HG02642 (cell line): ENCODE measurements around the gene C1orf116.

Source experiments
- ATAC-seq: cut with Tn5 transposase; IDR thresholded peaks from one replicate; pipeline ENCODE4 v1.9.1; 2021; ENCODE audit warnings: mild to moderate bottlenecking; ENCODE audit not compliant: unreplicated experiment, poor library complexity

Gene C1orf116

DNA sequence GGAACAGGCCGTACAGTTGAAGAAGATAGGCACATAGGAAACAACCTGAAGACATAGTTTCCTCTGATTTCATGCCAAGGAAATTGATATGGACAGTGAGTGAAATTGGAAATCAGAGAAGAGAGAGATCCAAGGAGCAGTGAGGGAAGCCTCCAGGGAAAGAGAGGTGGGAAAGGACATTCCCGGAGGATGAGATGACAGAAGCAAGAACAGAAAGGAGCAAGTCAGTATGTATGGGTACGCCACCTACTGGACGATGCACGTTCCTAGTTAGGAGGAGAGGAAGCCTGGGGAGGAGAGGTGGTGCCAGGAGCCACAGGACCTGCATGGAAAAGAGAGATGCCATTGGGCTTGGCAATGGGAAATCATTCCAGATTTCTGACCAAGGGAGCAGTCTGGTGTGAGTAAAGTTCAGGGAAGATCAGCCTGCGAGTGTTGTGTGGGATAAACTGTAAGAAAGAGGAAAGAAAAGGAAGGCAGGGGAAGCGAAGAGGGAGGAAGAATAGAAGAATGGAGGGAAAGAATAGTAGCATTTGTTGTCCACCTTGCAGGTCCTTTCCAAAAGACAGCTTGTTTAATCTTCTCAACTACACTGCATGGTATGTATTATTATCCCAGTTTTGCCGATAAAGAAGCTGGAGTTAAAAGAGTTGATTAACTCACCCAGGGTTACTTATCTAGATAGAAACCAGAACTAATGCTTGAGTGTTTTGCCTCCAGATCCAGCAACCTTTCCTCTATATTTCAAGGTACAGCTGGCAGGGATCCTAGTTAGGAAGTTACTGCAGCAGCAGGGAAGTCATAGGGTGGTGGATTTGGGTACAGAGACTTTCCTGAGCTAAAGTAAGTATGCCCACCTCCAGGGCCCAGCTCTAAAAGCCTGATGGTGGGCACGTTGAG, 27.4 kb downstream of the C1orf116 start:
- no peak for ATAC-seq

DNA sequence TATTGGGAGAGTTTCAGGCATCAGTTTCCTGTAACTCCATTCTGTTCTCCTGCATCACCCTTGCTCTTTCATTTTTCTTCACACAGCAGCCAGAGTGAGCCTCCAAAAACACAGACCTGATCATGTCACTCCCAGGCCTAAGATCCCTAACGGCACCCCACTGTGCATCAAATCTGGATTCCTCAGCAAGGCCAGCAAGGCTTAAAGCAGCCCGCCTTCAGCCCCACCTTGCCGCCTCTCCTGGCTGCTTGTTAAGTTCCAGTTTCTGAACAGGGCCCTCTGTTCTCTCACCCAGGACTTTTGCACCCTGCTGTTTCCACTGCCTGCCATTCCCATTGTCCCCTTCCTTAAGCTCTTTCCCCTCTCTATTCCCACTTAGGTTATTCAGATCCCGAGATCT, 29.3 kb downstream of the C1orf116 start:
- ATAC-seq, result no peak

DNA sequence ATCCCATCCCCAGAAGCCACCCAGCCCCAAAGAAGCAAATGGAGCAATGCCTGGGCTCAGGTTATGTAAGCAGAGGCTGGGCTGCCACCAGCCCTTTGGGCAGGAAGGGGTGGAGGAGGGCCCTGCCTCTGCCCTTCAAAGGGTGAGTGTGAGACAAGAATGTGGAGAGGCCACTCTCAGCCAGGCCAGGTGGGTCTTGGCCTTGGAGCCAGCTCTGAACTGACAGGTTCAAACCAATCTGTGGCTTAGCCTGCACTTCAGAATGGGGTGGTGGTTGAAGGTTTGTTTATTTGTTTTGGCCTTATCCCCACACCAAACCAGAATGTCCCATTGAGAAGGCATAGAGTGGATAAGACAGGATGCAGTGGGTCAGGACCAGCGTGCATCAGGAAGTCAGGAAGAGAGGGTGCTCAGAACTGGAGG, 29.8 kb downstream of the C1orf116 start:
- ATAC-seq, result no peak

DNA sequence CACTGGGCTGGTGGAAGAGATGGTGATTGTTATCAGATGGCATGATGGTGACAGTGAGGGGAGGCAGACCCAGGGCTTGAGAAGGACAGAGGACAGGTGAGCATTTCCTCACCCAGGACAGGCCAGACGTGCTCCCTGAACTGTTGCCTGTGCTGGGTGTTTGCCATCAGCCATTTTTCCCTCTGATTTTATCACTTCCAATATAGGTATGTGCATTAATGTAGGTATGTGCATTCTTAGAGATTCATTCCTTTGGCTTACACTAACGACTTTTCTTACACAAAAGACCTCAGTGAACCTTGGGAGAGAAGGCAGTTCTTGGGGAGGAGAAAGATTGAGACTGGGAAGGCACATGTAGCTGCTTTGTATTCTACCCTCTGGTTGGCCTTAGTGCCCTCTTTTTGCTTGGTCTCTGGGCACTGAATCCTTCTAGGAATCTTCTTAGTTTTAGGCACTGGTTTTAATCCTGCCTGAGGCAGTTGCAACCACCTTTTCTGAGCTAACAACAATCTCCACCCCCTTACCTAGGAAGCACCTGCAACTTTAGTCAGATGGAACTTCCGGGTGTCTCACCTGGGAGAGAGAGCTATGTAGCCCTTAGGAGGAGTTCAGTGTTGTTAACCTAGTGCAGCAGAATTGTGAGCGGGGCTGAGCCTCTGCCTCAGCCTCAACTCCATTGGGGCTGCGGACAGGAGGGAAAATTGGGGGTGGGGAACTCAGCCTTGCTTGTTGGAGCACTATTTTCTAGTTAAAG, 30.9 kb downstream of the C1orf116 start:
- ATAC-seq, result no peak

DNA sequence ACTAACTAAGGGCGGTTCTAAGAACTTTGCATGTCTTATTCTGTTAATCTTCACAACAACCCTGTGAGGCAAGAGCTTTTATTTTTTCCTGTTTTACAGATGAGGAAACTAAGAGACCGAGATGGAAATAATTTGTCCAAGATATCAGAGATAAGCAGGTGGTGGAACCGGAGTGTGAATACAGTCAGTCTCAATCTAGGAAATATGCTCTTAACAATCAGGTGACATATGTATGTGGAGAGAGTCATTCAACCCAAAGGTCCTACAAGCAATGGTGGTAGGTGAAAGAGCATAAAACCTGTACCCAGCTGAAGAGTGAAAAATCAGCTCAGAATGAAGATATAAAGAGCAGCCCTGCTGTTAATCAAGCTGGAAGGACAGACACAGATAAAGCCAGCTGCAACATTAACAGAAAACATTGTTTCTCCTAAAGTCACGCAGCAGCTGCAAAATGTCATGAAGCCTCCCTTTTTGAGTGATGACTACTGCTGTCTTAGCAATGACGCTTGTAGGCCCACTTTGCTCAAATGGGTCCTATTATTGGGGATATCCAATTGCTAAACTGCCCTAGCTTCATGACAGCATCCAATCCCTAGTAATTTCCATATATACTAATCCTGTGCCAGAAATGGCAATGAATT, 31.8 kb downstream of the C1orf116 start:
- ATAC-seq, result no peak

DNA sequence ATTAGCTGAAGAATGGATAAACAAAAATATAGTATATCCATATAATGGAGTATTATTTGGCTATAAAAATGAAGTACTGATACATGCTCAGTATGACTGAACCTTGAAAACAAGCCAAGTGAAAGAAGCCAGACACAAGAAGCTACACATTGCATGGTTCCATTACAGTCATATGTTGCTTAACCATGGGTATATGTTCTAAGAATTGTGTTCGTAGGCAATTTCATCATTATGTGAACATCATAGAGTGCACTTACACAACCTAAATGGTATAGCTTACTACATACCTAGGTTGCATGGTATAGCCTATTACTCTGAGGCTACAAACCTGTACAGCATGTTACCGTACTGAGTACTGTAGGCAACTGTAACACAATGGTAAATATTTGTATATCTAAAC, 33.7 kb downstream of the C1orf116 start:
- ATAC-seq, result no peak

DNA sequence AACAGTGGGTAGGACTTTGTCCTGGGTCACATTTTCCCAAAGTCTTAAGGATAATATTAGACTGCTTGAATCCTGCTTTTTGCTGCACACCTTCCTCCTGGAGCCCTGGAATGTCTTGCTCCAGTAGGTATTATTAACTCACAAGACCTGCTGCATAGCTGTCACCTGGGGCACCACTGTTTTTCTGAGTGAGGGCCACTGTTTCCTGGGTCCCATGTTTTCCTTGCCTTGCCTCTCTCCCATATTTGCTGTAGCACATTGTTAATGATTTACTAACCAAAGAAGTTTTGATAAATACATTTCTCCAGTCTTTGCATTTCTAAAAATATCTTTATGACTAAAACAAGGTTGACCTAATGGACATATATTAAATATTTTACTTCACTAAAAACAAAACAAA, 39.8 kb downstream of the C1orf116 start:
- no peak for ATAC-seq

DNA sequence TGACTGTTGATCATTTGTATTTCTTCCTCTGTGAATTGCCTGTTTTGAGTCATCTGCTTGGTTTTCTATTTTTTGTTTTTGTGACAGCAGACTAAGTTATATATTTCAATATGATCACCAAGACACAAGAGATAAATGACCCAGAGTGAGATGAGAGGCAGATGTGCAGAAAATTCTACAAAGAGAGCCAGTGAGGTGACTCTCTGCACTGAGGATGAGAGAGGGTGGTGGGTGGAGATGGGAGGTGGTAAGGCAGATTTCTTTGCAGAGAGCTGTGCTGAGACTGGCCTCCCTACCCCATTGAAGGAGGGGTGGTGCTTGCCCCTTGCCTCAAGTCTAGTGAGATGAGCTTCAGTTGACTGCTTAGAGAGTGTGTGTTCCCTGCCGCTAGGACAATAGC, 44.7 kb downstream of the C1orf116 start:
- no peak for ATAC-seq

DNA sequence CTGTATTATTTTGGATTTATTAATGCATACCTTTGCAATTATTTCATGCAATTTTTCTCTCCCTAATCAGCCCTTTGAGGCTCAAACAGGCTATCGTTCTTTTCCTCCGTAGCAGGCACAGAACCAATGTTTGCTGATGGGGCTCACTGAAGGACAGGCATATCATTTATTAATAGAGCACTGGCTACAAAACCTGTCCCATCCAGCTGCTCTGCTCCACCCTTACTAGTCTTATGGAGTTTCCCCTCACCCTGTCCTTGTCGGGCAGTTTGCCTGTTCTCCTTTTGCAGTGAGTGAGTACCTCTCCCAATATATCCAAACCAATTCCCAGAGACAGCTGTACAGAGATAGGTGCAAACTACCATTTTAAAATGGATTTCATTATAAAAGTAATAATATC, 45.7 kb downstream of the C1orf116 start:
- ATAC-seq, result no peak

DNA sequence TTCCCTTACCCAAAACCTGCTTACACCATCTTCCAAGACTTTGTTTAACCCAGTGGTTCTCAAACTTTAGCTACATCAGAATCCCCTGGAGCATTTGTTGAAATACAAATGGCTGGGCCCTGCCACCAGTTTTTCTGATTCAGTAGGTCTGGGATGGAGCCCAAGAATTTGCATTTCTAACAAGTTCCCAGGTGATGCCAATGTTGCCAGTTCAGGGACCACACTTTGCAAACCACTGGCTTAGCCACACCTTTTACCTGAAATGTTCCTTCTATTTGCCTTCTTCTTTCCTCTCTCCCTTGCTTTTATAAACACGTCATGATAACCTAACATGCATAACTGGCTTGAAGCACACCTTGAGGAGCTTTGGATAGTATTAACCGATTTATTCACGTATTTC, 46.2 kb downstream of the C1orf116 start:
- ATAC-seq, result no peak

DNA sequence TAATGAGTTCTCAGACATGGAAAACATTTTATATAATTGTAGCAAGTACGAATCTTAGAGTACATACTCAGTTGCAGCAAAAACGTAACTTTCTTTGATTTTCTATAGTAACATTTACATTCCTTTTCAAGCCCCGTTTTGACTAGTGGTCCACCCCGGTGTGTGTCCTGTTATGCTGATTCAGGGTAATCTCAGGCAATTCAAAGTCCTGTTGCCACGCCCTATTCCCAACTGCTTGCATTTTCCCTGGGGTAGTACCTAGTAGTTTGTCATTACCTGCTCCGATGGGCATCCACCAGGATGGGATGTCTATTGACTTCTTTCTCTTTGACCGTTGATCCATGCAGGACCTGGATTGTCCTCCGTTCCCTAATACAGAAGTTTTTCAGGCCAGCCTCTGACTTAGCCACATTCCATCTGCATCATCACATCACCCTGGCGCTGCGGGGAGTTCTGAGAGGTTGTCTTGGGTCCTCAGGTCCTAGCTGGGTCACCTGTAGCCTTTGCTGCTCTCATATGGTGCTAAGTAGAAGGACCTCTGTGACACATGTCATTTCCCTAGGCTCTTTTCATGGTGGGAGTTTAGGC, 47.3 kb downstream of the C1orf116 start:
- no peak for ATAC-seq

DNA sequence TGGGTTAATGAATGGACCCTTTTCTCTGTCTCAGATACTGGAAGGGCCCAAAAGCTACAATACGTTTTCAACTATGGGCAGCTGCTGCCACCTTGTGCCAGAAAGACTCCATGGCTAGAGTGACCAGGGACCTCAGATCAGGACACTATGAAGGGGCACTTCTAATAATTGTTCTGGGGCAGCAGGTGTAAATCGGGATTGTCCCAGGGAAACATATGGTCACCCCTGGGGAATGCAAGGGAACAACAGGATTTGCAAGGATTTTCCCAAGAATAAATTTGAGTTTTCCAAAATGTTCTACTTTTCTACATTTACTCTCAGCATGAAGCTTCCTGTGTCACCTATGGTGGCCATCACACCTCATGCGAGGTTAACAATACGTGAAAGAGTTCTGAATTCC, 50.3 kb downstream of the C1orf116 start:
- no peak for ATAC-seq

DNA sequence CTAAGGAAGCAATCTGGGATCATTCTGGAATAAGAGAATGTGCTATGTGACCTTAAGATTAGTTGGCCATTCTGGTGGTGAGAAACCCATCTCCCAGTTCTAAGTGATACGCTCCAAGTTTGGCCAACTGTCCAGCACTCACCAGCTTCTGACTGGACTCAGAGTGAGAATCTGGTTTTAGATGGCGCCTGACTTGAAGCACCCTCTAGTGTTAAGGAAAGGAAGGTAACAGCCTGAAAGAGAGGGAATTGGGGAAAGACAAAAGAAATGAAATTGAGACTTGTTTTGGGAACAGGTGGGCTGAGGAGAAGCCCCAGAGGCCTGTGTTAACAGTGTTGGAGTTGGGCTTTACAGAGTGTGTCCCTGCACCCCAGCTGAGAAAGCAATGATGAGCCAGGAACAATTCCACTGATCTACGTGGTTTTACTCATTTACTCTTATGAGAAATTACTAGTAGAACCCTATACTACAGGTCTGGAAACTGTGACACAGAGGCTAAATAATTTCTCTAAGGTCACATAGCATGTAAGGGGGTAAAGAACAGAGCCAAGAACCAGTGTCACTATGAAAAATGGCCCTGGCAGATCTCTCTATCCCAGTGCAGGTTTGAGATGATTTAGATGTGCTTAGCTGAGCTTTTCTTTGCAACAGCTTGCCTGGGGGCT, 53.0 kb downstream of the C1orf116 start:
- no peak for ATAC-seq

DNA sequence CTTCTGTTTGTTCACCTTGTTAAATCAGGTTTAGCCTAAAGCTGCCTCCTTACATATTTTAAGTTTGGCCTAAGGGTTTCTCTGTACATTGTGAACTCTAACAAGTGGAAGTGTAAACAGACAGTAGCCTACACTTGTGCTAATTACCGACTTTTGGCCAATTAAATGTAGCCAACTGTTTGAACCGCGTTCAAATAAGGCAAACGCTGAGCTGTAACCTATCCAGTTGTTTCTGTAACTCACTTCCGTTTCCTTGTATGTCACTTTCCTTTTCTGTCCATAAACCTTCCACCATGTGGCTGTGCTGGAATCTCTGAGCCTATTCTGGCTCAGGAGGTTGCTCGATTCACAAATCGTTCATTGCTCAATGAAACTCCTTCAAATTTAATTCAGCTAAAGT, 54.3 kb downstream of the C1orf116 start:
- no peak for ATAC-seq

DNA sequence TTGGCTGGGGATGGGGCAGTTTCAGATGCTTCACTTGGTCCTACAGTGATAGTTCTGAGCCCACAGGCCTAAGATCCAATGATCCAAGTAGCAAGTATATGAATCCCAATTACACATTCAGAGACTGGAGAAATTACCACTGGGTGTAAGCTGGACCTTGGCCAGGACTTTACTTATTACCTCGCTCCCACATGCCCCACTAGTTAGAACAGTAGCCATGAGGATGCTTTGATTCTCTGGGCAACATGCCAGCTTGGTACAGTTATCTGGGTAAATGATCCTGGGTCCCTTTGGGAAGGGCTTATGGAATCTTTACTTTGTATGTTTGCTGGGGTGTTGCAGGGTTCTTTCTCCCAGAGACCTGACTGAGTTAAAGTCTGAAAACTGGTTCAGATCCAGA, 57.2 kb downstream of the C1orf116 start:
- no peak for ATAC-seq

DNA sequence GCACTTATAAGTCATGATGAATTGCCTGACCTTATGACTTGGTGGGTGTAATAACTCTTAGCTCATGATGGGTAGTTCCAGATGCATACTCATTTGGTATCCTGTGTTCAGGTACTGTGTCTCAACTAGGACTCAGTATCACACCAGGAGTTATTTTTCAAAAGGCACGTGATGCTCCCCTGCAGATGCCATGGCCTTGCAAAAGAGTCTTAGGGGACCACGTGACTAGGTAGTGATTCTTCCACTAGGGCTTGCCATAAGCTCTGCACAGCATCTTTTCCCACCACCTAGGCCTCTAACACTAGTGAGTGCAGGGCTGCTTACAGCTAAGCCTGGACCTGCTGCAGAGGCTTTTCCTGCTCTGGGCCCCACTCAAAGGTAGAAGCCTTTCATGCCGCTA, 58.4 kb downstream of the C1orf116 start:
- no peak for ATAC-seq

DNA sequence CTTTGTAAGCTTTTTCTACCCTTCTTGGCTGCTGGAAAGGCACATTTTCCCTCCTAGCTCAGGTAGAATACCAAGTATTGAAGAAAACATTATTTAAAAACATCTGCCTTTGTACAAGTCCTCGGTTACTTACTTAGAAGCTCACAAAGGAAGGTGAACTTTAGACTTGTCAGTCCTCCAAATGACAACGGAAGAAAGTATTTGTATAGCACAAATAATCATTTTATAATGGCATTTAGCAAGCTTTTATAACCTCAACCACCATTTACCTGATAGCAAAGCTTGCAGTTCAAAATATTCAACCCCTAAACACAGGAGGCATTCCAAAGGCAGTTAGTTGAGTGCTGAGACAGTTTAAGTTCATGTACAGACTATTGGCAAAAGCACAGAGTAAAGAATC, 59.8 kb downstream of the C1orf116 start:
- ATAC-seq, result no peak

DNA sequence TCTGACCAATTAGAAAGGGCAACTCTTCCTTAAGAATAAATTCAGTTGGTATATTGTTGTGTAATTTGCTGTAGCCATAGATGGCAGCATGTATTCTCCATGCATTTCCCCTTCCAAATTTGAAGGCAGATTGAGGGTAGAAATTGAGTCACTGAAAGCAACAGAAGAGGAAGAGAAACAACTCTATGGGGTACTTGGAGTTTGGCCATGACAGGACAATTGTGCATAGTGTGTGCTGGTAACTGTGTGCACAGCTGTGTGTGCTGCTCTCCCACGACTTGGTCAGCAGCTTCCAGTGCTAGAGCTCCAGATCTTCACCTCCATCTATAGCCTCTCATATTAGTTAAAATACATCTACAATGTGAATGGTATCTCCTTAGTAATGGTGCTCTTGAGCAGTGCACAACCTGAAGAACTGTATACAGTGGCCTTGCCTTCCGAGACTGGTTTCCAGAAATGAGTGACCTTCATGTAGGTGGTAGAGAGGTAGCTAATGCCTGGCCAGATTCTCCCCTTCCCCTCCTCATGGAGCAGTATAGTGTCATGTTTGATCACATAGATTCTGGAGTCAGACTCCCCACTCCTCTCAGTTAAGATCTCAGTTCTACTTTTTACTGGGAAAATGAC, 61.4 kb downstream of the C1orf116 start:
- peak; percentile 54 for ATAC-seq

DNA sequence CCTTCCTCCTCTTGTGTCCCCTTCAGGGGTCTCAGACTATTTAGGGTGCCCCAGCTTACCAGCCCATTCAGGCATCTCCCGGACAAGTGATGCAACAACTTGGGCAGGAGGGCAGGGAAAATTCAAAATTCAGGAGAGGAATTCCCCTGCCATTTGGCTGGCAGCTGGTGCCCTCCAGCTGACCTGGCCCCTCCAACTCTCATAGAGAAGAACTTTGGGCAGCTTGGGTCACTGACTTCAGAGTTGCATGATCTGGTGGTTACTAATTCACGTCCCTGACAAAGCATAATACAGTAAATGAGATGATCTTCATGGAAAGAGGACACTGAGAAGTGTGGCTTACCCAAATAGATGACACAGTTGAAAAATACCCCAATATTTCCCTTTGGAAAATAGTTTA, 62.1 kb downstream of the C1orf116 start, which contains the start of gene FCAMR:
FCAMR (minus strand) TSS at position 15 of the 400 bp plus-strand sequence. CDS start 335 bp downstream, outside the sequence.
- ATAC-seq, result no peak

DNA sequence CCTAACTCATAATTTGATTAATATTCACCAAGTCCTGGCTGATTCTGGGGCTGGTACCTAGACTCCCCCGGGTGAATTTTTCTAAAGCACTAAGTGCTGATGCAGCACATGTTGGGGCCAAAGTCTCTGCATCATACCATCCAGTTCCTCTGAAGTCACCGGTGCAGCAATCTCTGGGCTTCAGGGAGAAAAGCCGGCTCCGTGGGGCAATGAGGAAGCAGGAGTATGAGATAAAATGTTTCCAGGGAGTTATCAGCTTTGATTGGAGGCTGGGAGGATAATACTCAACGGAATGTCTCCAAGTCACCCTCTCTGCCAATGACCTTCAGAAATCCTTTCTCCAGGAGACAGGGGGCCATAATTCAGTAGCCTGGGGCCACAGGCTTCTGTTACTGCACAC, 63.5 kb downstream of the C1orf116 start:
- no peak for ATAC-seq
